NOMO-1 treated with dmso at 0.1 percent for 144 hours (cell line): ENCODE measurements around the gene PABPN1L.

Experiments
- DNase-seq: peaks from one replicate; lab custom pipeline; 2025; ENCODE audit not compliant: unreplicated experiment; lab: John Stamatoyannopoulos, UW

Gene PABPN1L

GRCh38 chr16:88884569-88885271, 18.3 kb upstream of the PABPN1L start:
- DNase-seq: no peak

GRCh38 chr16:88883946-88884345, 17.5 kb upstream of the PABPN1L start:
- DNase-seq: no peak

DNA sequence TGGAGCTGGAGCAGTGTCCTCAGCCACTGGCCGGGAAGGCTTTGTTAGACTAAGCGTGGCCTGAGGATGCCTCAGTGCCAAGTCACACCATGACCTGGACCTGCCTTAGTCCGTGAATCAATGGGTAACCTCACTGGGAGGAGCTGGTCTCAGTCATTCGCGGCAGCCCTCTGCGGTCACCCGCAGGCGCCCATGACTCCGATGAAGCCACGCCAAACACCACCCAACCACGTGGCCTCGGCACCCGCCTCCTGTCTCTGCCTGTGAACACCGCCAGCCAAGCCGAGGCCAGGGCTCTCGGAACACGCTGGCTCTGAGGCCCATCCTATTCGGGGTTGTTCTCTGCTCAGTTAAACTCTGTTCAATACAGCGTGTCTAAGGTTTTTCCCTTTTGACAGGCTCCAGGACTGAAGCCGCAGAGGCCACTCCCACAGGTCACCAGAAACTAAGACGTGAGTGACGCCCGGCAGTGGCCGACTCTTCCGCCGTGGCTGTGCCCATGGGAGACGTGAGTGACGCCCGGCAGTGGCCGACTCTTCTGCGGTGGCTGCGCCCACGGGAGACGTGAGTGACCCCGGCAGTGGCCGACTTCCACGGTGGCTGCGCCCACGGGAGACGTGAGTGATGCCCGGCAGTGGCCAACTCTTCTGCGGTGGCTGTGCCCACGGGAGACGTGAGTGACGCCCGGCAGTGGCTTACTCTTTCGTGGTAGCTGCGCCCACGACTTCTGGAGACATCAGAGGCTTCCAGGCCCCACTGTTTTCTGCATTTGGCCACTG, 16.8 kb upstream of the PABPN1L start:
- no peak for DNase-seq

DNA sequence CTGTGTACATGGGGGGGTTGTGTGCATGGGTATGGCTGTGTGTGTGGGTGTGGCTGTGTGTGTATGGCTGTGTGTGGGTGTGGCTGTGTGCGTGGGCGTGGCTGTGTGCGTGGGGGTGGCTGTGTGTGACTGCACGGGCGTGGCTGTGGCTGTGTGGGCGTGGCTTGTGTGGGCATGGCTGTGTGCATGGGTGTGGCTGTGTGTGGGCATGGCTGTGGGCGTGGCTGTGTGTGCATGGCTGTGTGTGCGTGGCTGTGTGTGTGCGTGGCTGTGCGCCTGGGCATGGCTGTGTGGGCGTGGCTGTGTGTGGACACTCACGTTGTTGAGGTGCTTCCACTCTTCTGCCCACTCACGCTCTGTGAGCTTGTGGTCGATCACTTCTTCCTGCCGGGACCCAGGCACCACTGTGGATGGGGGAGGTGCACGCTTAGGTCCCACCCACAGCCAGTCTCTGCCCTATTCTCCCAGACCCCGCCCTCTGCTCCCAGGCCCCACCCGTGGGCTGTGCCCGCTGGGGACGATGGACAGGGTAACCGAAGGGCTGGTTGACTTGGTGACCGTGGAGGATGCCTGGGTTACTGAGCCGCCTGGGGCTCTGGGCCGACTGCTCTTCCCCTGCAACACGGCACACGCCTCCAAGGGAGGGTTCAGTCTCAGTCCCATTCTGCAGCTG, 16.0 kb upstream of the PABPN1L start:
- no peak for DNase-seq

- no peak for DNase-seq
Observed at GRCh38 chr16:88881675-88882357, 15.4 kb upstream of the PABPN1L start.

DNA sequence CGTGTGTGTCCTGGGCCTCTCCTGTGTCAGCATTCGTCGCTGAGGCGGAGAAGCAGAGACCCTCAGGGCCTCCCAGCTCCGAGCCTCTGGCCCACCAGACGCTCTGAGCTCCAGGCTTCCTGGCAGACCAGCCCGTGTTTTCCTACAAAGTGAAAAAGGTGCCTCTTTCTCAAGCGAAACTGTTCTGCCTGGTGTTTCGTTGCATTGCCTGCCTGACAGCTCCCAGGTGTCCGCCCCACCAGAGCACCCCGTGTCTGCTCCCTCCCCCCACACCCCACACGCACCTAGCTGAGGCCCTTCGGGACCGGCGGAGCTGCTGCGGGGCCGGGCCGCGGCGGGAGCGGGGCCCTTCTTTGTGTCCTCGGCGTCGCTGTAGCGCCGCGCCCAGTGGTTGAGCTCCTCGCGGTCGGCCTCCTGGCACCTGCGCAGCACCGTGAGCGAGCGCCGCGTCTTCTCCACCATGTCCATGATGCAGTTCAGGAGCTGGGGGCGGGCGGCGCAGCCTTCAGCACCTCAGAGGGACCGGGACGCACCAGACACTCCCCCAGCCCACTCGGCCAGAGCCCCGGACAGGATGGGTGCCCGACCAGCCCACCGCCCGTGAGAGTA, 14.7 kb upstream of the PABPN1L start:
- DNase-seq: no peak

DNA sequence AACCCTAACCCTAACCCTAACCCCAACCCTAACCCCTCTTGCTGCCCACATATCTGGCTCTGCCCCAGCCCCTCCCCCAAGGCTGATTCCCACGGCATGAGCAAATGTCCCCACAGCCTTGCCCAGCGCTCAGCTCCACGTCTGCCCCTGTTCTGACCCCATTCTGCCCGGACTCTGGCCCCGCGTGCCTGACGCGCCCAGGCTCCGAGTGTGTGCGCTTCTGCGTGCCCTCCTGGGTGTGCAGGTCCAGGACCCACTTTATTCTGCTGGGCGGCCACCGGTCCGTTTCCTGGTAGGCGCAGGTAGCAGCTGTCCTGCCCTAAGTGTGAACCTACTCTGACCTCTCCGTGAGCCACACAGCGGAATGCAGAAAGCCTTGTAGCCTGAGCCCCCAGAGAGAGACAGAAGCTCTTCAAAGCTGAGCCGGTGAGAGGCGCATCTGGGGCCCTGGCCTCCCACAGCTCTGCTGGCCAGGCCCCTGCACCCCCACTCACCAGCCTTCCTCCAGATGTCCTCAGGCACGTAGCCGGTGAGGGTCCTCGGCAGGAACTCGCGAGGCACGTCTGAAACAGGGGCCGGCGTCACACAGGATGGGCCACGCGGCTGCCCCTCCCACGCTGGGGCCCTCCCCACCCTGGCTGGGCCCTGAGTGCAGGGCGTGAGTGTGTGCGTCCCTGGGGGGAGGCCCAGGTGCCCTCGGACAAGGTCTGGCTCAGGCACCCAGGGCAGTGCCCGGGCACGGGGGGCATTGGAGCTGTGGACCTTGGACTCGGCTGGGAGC, 14.0 kb upstream of the PABPN1L start:
- no peak for DNase-seq

DNA sequence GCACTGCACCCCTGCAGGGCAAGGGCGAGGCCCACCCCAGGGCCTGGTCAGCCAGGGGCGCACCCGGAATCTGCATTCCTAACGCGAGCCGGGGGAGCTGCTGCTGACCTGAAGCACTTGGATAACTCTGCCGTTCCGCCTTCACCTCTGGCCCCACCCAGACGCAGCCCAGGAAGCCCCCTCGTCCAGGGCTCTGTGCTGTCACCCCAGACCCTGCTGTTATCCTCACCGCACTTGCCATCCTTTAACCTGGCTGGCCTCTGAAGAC, 13.3 kb upstream of the PABPN1L start:
- DNase-seq: no peak

- DNase-seq: no peak
Observed at GRCh38 chr16:88878967-88879787, 12.7 kb upstream of the PABPN1L start.

DNA sequence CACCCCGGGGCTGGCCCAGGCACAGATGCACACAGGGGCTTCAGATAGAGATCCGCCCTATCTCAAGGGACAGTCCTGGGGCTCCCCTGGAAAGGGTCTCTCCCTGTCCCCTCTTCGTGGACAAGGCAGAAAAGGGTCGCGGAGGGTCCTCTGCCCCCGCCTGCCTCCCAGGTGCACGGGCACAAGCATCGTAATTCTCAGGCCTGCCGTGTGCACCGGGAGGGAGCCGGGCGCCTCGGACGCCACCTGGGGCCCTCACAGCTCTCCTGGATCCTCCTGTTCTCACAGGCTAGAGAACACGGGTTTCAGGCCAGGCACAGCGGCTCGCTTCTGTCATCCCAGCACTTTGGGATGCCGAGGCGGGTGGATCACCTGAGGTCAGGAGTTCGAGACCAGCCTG, 11.9 kb upstream of the PABPN1L start:
- no peak for DNase-seq

GRCh38 chr16:88877564-88878289, 11.3 kb upstream of the PABPN1L start:
- DNase-seq: no peak

GRCh38 chr16:88876942-88877526, 10.6 kb upstream of the PABPN1L start:
- no peak for DNase-seq

DNA sequence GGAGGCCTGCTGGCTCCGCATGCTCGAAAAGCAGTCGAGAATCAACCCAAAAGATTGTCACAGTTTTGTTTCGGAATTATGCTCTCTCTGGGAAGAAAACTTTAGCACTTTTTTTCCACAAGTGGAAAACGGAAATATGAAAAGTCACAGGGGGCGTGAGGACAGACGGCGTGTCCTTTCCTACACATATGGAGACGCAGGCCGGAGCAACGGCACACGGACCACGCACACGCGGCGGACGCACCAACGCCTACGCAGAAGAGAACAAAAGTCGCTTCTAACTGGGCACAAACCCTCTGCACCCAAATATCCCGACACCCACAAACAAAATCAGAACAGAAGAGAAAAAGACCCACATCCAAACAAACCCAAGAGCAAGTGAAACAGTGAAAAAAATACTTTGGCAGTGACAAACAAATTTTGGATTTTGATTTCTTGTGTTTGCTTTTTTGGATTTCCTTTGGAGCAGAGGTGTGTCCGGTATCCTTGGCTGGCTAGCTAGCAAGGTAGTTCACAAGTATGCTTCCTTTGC, 9.3 kb upstream of the PABPN1L start:
- no peak for DNase-seq

DNA sequence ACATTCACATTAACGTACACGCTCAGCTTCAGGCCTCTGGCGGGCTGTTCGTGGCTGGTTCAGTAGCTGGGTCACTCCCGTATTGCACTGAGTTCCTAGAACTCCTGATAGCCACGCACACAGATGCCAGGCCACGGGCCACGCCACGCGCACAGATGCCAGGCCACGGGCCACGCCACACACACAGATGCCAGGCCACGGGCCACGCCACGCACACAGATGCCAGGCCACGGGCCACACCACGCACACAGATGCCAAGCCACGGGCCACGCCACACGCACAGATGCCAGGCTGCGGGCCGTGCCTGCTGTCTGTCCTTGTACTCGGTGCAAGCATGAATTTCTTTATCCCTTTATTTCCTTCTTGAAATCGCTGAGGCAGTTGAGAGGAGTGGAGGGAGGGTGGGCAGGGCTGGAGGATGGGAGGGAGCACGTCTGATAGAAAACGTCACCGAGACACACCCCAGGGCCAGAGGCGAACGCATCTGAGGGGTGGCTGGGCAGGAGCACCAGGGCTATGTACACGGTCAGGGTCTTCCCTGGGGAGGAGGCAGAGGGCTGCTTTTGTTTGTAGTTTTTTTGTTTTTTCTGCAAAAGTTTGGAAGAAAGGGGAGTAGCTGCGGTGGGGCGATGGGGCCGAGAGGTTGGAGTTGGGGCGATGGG, 8.6 kb upstream of the PABPN1L start:
- DNase-seq: no peak

GRCh38 chr16:88872650-88873331, 6.3 kb upstream of the PABPN1L start:
- no peak for DNase-seq

DNA sequence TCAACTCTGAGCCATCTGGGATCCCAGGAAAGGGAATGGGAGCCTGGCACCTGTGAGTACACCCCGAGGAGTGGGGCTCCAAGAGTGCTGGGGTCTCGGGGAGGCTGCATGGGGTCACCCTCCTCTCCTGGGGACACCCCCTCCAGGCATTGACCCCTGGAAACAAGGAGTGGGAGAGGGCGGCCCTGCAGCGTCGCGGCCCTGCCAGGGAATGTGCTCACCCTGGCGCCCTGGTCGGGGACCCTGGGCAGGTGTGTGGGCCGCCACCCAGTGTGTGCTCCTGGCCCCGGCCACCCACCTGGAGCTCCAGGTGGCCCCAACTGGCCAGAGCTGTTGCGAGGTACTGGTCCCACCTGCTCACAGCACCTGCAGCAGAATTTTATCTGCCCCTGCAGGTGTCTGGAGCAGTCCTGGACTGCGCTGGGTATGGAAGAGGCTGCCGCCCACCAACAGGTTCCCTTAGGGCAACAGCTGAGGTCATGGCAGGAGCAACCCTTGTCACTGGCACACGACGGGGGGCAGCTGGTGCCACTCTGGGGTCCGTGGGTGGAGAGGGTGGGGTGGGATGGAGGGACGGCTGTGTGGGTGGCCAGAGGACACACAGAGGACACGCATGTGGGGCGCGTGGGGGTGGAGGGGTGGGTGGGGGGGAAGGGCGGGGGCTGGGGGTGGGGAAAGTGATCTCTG, 5.4 kb upstream of the PABPN1L start:
- DNase-seq: no peak

DNA sequence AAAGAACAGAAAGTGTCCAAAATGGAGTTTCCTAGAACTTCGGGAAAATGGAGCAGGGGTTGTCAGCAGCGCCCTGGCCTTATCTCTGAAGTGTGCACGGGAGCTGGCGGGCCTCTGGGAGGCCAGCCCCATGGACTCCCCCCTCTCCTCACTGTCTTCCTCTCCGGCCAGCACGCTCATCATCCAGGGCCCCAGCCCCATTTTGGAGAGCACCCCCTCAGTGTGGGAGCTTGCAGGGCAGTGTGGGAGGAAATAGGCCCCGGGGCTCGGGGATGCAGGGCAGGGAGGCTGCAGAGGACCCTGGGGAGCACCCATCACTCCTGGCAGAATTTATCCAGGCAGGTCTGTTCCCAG, 4.9 kb upstream of the PABPN1L start:
- DNase-seq: no peak
